GM21447 (cell line): Measurements from ENCODE around the gene ZMYM2.
"Not testable (repeated sequence)": the region's sequence is repeated elsewhere in the genome, so short reads cannot be mapped to it uniquely, and the experiment has no call there.

Experiments
- ATAC-seq: cut with Tn5 transposase; IDR thresholded peaks from one replicate; pipeline ENCODE4 v1.9.1; 2021; ENCODE audit not compliant: unreplicated experiment

Gene ZMYM2

DNA sequence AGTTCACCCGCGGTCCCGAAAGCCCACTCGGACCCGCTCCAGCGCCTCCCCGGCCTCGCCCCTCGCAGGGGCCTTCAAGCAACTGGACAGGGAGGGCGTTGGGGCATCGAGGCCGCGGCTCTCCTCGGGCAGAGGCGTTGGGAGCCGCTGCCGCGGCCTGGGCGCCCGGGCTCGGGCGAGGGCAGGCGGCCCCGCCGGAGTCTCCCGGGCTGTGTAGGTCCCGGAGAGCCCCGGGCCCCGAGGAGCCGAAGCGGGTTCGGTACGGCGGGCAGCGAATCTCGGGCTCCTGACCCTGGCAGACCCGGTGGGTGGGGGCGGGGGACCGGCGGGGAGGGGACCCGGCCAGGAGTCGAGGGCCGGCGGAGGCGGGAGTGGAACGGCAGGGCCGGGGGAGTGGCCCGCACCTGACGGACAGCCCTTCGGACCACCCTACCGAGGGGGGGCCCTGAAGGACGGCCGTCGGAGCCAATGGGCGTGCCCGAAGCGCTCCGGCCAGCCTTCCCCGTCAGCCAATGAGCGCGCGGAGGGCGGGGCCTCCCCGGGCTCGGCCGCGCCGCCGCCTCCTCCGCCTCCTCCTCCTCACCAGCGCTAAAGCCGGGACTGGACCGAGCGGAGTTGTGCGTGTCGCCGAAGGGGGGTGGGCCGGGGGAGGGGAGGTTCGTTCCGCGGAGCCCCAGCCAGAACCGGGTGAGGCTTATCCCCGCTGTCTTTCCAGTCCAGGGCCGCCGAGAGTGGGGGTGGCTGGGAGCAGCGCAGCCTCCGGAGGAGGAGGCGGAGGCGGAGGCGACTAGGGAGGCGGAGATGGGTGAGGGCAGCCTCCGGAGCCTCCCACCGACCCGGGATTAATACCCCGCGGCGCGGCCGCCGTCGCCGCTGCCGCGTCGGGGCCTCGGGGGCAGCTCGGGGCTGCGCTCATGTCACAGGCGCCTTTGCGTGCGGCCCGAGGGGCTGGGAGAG lies at the start of gene ZMYM2:
TSS of gene ZMYM2 (plus strand) at position 573 of the 957 bp plus-strand sequence. CDS start 34,346 bp downstream, outside the sequence.
- ATAC-seq, result peak; percentile 74

DNA sequence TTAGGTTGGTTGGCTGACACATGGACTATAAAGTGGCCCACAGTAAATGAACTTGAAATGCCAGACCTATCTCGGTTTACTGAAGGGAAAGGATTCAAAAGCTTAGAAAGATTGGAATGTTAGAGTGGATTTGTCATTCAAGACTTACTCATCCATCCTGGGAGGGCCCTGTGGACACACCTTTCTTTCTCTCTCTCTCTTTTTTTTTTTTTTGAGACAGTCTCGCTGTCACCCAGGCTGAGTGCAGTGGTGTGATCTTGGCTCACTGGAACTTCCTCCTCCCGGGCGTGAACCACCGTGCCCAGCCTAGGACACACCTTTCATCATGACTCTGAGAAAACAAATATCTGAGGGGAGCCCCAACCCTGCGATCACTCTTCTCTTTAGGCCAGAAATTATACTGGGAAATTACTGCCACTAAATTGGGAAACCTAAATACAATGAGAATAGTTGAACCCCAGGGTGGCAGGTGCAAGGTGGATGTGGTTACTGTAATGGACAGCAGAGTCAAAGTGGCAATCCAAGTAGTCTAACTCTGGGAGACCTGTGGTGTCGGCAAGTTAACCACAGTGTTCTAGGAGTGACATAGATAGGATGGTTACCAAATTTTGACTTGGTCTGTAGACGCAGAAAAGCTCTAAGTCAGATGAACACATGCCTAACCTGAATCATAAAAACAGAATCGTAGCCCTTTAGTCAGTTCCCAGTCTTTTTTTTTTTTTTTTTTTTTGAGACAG lies 48.0 kb upstream of the ZMYM2 start:
- no peak for ATAC-seq

- no peak for ATAC-seq
These were observed 31.3 kb upstream of the ZMYM2 start for GRCh38 chr13:19927117-19927748.

GRCh38 chr13:19940106-19940505 lies 18.4 kb upstream of the ZMYM2 start:
- ATAC-seq, result no peak

DNA sequence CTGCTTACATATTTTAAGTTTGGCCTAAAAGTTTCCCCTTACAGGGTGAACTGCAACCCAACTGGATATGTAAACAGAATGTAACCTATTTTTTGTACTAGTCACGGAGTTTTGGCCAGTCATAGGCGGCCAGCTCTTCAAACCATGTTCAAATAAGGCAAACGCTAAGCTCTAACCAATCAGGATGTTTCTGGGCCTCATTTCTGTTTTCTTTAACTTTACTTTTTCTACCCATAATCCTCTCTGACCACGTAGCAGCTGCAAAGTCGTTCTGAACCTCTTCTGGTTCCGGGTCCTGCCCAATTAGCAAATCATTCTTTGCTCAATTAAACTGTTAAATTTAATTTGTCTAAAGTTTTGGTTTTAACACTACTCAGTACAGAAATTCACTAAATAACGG lies 8.2 kb upstream of the ZMYM2 start:
- ATAC-seq, result no peak

GRCh38 chr13:19952850-19953249 lies 5.7 kb upstream of the ZMYM2 start:
- no peak for ATAC-seq

- no peak for ATAC-seq
These were observed 2.5 kb upstream of the ZMYM2 start for GRCh38 chr13:19955873-19956559.

DNA sequence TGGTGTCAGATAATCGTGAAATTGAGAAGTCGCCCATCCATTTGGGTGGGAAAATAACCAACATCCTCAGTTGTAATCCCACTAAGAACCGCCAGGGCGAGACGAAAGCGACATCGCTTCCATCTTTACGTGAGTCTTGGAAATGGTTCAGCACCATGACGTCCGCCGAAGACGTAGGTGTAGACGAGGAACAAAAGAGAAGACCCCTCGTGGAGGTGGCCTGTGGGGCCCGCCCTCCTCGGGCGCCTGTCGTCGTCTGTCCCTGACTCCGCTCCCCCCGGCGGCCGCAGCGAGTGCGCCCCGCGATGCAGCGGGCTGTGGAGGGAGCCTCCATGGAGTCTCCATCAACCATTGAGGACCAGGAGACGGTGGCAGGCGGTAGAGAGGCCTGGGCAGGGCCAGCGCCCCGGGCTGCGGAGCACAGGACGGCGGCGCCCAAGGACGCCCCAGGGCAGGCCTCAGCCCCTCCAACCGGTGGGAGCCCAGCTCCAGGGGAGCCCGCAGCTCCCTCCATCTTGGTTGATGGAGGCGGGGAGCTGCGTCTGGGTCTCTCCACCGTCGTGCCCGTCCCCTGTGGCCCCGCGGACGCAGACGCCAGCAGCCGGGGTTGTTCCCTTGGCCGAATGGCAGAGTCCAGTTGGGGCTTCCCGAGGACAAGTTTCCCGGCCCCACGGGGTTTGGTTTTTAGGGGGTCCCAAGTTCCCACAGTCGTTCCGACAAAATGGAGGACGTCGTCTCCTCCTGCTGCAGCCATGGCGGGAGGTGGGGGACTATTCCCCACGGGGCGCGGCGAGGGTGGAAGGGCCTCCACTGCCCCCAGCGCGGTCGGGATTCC lies 990 bp upstream of the ZMYM2 start:
- peak; percentile 12 for ATAC-seq

- no peak for ATAC-seq
These were observed 759 bp downstream of the ZMYM2 start for GRCh38 chr13:19959141-19959830.

GRCh38 chr13:19959831-19960652 lies 1.5 kb downstream of the ZMYM2 start:
- ATAC-seq, result peak; percentile 46

DNA sequence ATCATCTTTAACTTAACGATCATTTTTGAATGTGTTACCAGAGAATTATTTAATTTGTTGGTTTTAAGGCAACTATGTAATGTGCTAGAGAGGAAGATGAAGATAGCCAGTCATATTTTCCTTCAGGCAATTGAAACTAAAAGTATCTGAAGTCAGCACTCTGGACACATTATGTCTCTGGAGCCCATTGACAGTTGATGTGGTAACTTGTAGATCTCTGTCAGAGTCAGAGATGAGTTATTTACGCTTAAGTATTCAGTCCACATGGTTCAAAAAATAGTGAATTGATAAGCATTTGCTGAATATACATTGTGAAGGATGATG lies 2.1 kb downstream of the ZMYM2 start:
- no peak for ATAC-seq

DNA sequence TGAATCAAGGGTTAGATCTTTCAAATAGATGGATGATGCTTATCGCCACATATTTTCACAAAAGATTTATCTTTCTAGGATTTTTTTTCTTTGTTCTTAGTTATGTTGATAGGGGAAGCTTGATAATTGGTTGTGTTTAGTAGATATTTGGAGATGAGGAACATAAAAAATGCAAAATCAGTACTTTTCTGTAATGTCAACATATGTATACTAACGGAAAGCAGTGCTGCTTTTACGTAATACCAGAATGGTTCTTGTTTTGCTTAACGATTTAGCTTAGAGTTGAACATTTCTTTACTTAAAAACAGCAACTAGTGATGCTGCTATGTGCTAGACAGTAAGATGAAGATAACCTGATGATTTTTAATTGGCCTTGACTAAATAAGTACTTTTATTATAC lies 3.0 kb downstream of the ZMYM2 start:
- no peak for ATAC-seq

DNA sequence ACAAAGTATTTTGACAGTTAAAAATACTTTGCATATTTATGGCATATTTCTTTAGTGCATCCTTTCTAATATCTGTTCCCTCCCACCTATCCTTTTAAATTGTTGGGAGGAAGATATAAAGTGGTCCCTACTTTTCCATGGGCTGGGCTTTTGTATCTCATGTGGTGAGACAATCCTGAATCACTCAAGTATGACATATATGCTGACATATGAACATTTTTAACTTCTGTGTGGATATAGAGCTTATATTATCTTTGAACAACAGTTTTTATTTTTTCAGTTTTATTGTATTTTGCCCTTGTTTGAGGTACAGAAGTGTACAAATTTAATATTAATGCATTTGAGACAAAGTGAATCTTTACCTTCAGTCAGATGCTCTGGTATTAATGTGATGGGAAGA lies 3.4 kb downstream of the ZMYM2 start:
- no peak for ATAC-seq

- ATAC-seq, result no peak
These were observed 4.4 kb downstream of the ZMYM2 start for GRCh38 chr13:19962894-19963293.

- peak; percentile 63 for ATAC-seq
These were observed 9.1 kb downstream of the ZMYM2 start for GRCh38 chr13:19967621-19968020.

GRCh38 chr13:19974498-19975009 lies 16.0 kb downstream of the ZMYM2 start:
- not testable (repeated sequence) for ATAC-seq

DNA sequence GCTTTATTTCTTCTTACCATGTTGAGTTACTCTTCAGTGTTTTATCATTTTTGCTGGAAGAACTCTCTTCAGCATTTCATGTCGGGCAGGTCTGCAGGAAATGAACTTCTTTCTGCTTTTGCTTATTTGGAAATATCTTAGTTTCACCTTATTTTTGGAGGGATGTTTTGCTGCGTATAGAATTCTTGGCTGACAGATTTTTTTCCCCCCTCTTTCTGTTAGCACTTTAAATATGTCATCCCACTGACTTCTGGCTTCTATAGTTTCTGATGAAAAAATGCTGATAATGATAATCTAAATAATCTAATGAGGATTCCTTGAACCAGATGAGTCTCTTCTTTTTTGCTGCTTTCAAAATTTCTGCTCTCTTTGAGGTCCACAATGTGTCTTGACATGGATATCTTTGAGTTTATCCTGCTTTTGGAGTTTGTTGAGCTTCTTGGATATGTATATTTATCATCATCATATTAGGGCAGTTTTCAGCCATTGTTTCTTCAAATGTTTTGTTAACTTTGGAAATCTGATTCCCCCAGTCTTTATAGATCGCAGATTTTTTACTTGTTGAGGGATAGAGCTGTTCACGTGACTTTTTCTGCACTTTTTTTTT lies 20.4 kb downstream of the ZMYM2 start:
- ATAC-seq, result no peak

DNA sequence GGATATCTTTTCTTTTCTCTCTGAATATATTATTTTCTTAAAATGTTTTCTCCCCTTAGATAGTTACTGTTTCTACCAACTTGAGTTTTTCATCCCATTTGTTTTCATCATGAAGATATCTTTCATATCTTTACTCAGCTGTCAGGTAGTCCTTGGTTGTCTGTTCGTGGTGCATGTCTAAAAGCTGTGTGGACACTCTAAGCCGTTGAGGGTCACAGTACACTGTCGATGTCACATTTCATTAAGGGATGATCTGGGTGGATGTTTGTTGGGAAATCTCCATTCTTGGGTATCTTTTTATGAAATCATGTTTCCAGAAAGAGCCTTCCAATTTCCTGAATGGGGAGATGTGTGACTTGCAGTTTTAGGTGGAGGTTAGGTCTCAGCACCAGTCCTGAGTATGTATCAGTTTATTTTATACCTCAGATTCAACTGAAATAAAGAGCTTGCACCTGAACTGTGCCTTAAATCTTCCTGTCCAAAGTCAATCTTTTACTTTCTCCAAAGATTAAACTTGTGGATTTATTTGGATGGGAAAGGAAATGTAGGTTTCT lies 23.2 kb downstream of the ZMYM2 start:
- ATAC-seq, result no peak
